Immature natural killer cell (primary cell): Measurements from ENCODE around the gene TVP23A. TPM values are rescaled to one million over a fixed set of nuclear protein-coding genes. Genes with fewer than 3 reads are reported as not detected.
"Not testable (repeated sequence)": the region's sequence is repeated elsewhere in the genome, so short reads cannot be mapped to it uniquely, and the experiment has no call there.

ENCODE experiments used
- DNase-seq, 3 donors: peaks; one replicate each; pipeline ENCODE4 v3.0.0; 2022; ENCODE audit warnings: mixed read lengths in 1 of 3
- H3K27ac Mint-ChIP-seq, 6 donors: one replicate each; pipeline ENCODE4 v1.8.0; 2020; ENCODE audit warnings: mixed read lengths in 6 of 6, mild to moderate bottlenecking in 5 of 6, inconsistent platforms in 4 of 6, moderate library complexity in 3 of 6
- H3K27me3 Mint-ChIP-seq, 3 donors: one replicate each; pipeline ENCODE4 v1.8.0; 2020 to 2021; ENCODE audit warnings: low read depth in 3 of 3, mild to moderate bottlenecking in 3 of 3, mixed read lengths in 3 of 3, moderate library complexity in 3 of 3, inconsistent platforms in 1 of 3
- H3K36me3 Mint-ChIP-seq, 3 donors: one replicate each; pipeline ENCODE4 v1.8.0; 2020; ENCODE audit warnings: mixed read lengths in 3 of 3, inconsistent platforms in 2 of 3, mild to moderate bottlenecking in 2 of 3
- H3K4me1 Mint-ChIP-seq, 2 donors: one replicate each; pipeline ENCODE4 v1.8.0; 2020; ENCODE audit warnings: inconsistent platforms in 2 of 2, mild to moderate bottlenecking in 2 of 2, mixed read lengths in 2 of 2, moderate library complexity in 1 of 2
- H3K4me3 Mint-ChIP-seq, 5 donors: one replicate each; pipeline ENCODE4 v1.8.0; 2020; ENCODE audit warnings: mild to moderate bottlenecking in 5 of 5, mixed read lengths in 5 of 5, inconsistent platforms in 3 of 5, moderate library complexity in 3 of 5
- H3K9me3 Mint-ChIP-seq, 6 donors: one replicate each; pipeline ENCODE4 v1.8.0; 2020; ENCODE audit warnings: mild to moderate bottlenecking in 6 of 6, mixed read lengths in 6 of 6, inconsistent platforms in 4 of 6, moderate library complexity in 3 of 6
- polyA plus RNA-seq, 3 donors: library from polyadenylated mRNA; unstranded; fragments of 300-500 nt; fragmentation: Illumina TruSeq; gene quantifications; one replicate each; pipeline ENCODE4 v1.2.3, GENCODE V29; 2021

Gene TVP23A
- polyA plus RNA-seq, 3 donors from 2014 or later: 0.09 to 0.46 (median 0.14) TPM

- H3K36me3 Mint-ChIP-seq, H3K27me3 Mint-ChIP-seq, H3K4me3 Mint-ChIP-seq, H3K27ac Mint-ChIP-seq, H3K4me1 Mint-ChIP-seq, DNase-seq, H3K9me3 Mint-ChIP-seq: not testable (repeated sequence)
These were observed 11.6 kb upstream of the TVP23A start for GRCh38 chr16:10830240-10830639.

GRCh38 chr16:10829390-10830098 lies 10.9 kb upstream of the TVP23A start:
- not testable (repeated sequence) for H3K4me1 Mint-ChIP-seq, H3K36me3 Mint-ChIP-seq, H3K9me3 Mint-ChIP-seq, H3K27ac Mint-ChIP-seq, DNase-seq, H3K27me3 Mint-ChIP-seq, H3K4me3 Mint-ChIP-seq

- Mint-ChIP-seq H3K36me3 (no peaks in the 10 kb centered on the region), H3K27ac (no peak overlapping the region), H3K9me3 (no peaks in the 10 kb centered on the region), H3K4me3 (no peak overlapping the region), H3K4me1 (no peaks in the 10 kb centered on the region), H3K27me3 (peaks cover 0 to 3% (median 2%) of the 10 kb centered on the region in 3 donors)
- no peak for DNase-seq
These were observed 10.3 kb upstream of the TVP23A start for GRCh38 chr16:10828851-10829366.

- no peaks in the 10 kb centered on the region for H3K9me3 Mint-ChIP-seq
- no peak overlapping the region for H3K4me3 Mint-ChIP-seq
- DNase-seq: no peak
- H3K36me3 Mint-ChIP-seq: no peaks in the 10 kb centered on the region
- peaks cover 0 to 3% (median 2%) of the 10 kb centered on the region in 3 donors for H3K27me3 Mint-ChIP-seq
- H3K27ac Mint-ChIP-seq: no peak overlapping the region
- H3K4me1 Mint-ChIP-seq: no peaks in the 10 kb centered on the region
These were observed 9.2 kb upstream of the TVP23A start for GRCh38 chr16:10827691-10828341.

GRCh38 chr16:10824111-10824893 lies 5.7 kb upstream of the TVP23A start:
- no peak overlapping the region for H3K27ac Mint-ChIP-seq
- H3K4me3 Mint-ChIP-seq: no peak overlapping the region
- H3K36me3 Mint-ChIP-seq: no peaks in the 10 kb centered on the region
- no peaks in the 10 kb centered on the region for H3K9me3 Mint-ChIP-seq
- no peak for DNase-seq
- H3K4me1 Mint-ChIP-seq: no peaks in the 10 kb centered on the region
- peaks cover 0 to 3% (median 2%) of the 10 kb centered on the region in 3 donors for H3K27me3 Mint-ChIP-seq

- no peaks in the 10 kb centered on the region for H3K4me1 Mint-ChIP-seq
- H3K27me3 Mint-ChIP-seq: no peaks in the 10 kb centered on the region
- no peaks in the 10 kb centered on the region for H3K9me3 Mint-ChIP-seq
- no peak overlapping the region for H3K4me3 Mint-ChIP-seq
- H3K27ac Mint-ChIP-seq: no peak overlapping the region
- H3K36me3 Mint-ChIP-seq: no peaks in the 10 kb centered on the region
- DNase-seq: no peak
These were observed 4.1 kb upstream of the TVP23A start for GRCh38 chr16:10822702-10823101.

GRCh38 chr16:10820546-10820945 lies 2.0 kb upstream of the TVP23A start:
- no peak overlapping the region for H3K27ac Mint-ChIP-seq
- no peak for DNase-seq
- H3K36me3 Mint-ChIP-seq: no peaks in the 10 kb centered on the region
- H3K4me3 Mint-ChIP-seq: no peak overlapping the region
- H3K4me1 Mint-ChIP-seq: no peaks in the 10 kb centered on the region
- H3K27me3 Mint-ChIP-seq: no peaks in the 10 kb centered on the region
- H3K9me3 Mint-ChIP-seq: no peaks in the 10 kb centered on the region

- Mint-ChIP-seq H3K4me3 (no peak overlapping the region), H3K9me3 (no peaks in the 10 kb centered on the region), H3K27ac (no peak overlapping the region), H3K27me3 (no peaks in the 10 kb centered on the region), H3K36me3 (no peaks in the 10 kb centered on the region), H3K4me1 (no peaks in the 10 kb centered on the region)
- no peak for DNase-seq
These were observed 1.1 kb downstream of the TVP23A start for GRCh38 chr16:10817514-10817913.

GRCh38 chr16:10813099-10813455 lies 5.5 kb downstream of the TVP23A start:
- H3K9me3 Mint-ChIP-seq: no peaks in the 10 kb centered on the region
- H3K27me3 Mint-ChIP-seq: no peaks in the 10 kb centered on the region
- H3K36me3 Mint-ChIP-seq: no peaks in the 10 kb centered on the region
- no peak overlapping the region for H3K27ac Mint-ChIP-seq
- no peak overlapping the region for H3K4me3 Mint-ChIP-seq
- DNase-seq: no peak
- H3K4me1 Mint-ChIP-seq: no peaks in the 10 kb centered on the region

- H3K27ac Mint-ChIP-seq: no peak overlapping the region
- no peaks in the 10 kb centered on the region for H3K27me3 Mint-ChIP-seq
- no peak overlapping the region for H3K4me3 Mint-ChIP-seq
- no peaks in the 10 kb centered on the region for H3K4me1 Mint-ChIP-seq
- no peak for DNase-seq
- no peaks in the 10 kb centered on the region for H3K9me3 Mint-ChIP-seq
- H3K36me3 Mint-ChIP-seq: no peaks in the 10 kb centered on the region
These were observed 6.1 kb downstream of the TVP23A start for GRCh38 chr16:10812312-10813098.

- no peak for DNase-seq
- no peaks in the 10 kb centered on the region for H3K36me3 Mint-ChIP-seq
- H3K4me1 Mint-ChIP-seq: no peaks in the 10 kb centered on the region
- H3K27ac Mint-ChIP-seq: no peak overlapping the region
- peaks cover 0 to under 1% (median 0%) of the 10 kb centered on the region in 3 donors for H3K27me3 Mint-ChIP-seq
- H3K4me3 Mint-ChIP-seq: no peak overlapping the region
- H3K9me3 Mint-ChIP-seq: no peaks in the 10 kb centered on the region
These were observed 8.9 kb downstream of the TVP23A start for GRCh38 chr16:10809706-10810105.

- no peaks in the 10 kb centered on the region for H3K4me1 Mint-ChIP-seq
- no peaks in the 10 kb centered on the region for H3K9me3 Mint-ChIP-seq
- peaks cover 0 to 2% (median 2%) of the 10 kb centered on the region in 3 donors for H3K27me3 Mint-ChIP-seq
- no peak for DNase-seq
- H3K36me3 Mint-ChIP-seq: no peaks in the 10 kb centered on the region
- no peak overlapping the region for H3K27ac Mint-ChIP-seq
- no peak overlapping the region for H3K4me3 Mint-ChIP-seq
These were observed 9.7 kb downstream of the TVP23A start for GRCh38 chr16:10808850-10809249.

GRCh38 chr16:10808218-10808617 lies 10.4 kb downstream of the TVP23A start:
- Mint-ChIP-seq H3K27ac (no peak overlapping the region), H3K27me3 (peaks cover 0 to 2% (median 2%) of the 10 kb centered on the region in 3 donors), H3K4me1 (no peaks in the 10 kb centered on the region), H3K4me3 (no peak overlapping the region), H3K9me3 (no peaks in the 10 kb centered on the region), H3K36me3 (no peaks in the 10 kb centered on the region)
- DNase-seq: no peak
